GM12892 (cell line): Measurements from ENCODE around the gene COX11.

ENCODE experiments used
- POLR2A ChIP-seq: IDR thresholded peaks from 2 replicates; pipeline ENCODE4 v1.6.1; 2011; ENCODE audit warnings: low read depth, low read length, control low read depth
- POLR2AphosphoS5 ChIP-seq: IDR thresholded peaks from 2 replicates; pipeline ENCODE4 v1.6.1; 2011; ENCODE audit warnings: low read depth, low read length, control low read depth
- TAF1 ChIP-seq: IDR thresholded peaks from 2 replicates; pipeline ENCODE4 v1.6.1; 2011; ENCODE audit warnings: low read depth, mild to moderate bottlenecking, control low read depth, low read length, borderline replicate concordance

DNA sequence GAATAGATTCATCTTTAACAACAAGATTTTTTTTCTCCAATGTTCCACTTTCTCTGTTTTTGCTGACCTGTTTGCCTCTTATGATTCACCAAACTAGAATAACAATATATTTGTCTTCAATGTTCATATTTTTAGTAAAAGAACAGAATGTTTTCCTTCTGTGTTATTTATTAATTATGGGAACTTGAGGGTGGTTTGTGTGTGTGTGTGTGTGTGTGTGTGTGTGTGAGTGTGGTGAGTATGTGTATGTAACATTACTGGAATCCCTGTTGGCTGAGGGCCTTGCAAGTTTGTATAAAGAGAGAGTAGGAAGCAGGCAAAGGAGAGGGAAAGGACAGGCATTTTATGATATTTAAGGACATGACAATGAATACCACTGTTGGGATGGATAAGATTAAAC, 13.9 kb upstream of the COX11 start:
- no peak for TF ChIP-seq POLR2A
- no peak for TF ChIP-seq POLR2AphosphoS5
- no peak for TF ChIP-seq TAF1
